Posterior cingulate gyrus (tissue), 11 donors: Measurements from ENCODE around the gene TCHH.
"Not testable (repeated sequence)": the region's sequence is repeated elsewhere in the genome, so short reads cannot be mapped to it uniquely, and the experiment has no call there.

Experiments used
- DNase-seq, 10 donors: peaks; one replicate each; pipeline versions ENCODE4 v3.0.0 to v3.0.0-alpha.2; 2020 to 2021; ENCODE audit warnings: mixed read lengths in 3 of 10
- intact Hi-C: fragments of 100-400 bp; cut with DNase I; formaldehyde crosslinking; loops from one replicate; pipeline ENCODE4 v1.15.1; 2023

Gene TCHH

GRCh38 chr1:152115344-152115743 lies at the start of gene TCHH:
TCHH (minus strand) TSS chr1:152115444; CDS start chr1:152114080, 1,364 bp downstream.
- no peak for DNase-seq
- intact Hi-C loops = no loop called here

GRCh38 chr1:152164517-152165136 lies 49.4 kb upstream of the TCHH start:
- no peak for DNase-seq
- intact Hi-C loops = no loop called here

- no peak for DNase-seq
- intact Hi-C loops = no loop called here
These were observed 47.7 kb upstream of the TCHH start for GRCh38 chr1:152162792-152163463.

- no peak for DNase-seq
- intact Hi-C loops = no loop called here
These were observed 45.3 kb upstream of the TCHH start for GRCh38 chr1:152160576-152160975.

GRCh38 chr1:152159144-152159543 lies 43.9 kb upstream of the TCHH start, which contains the start of gene RPTN:
RPTN (minus strand) TSS chr1:152159228; CDS start chr1:152157889, 1,339 bp downstream.
- intact Hi-C loops = no loop called here
- DNase-seq = no peak

- intact Hi-C loops = no loop called here
- no peak for DNase-seq
These were observed 38.8 kb upstream of the TCHH start for GRCh38 chr1:152153996-152154395.

GRCh38 chr1:152151646-152152045 lies 36.4 kb upstream of the TCHH start:
- intact Hi-C loops = no loop called here

GRCh38 chr1:152148981-152149380 lies 33.7 kb upstream of the TCHH start:
- intact Hi-C loops = no loop called here

More at GRCh38 chr1:152151646-152152045, 36.4 kb upstream of the TCHH start:
- no peak for DNase-seq

GRCh38 chr1:152148051-152148450 lies 32.8 kb upstream of the TCHH start:
- DNase-seq = no peak
- intact Hi-C loops = no loop called here

More at GRCh38 chr1:152148981-152149380, 33.7 kb upstream of the TCHH start:
- DNase-seq = no peak

- no peak for DNase-seq
- intact Hi-C loops = no loop called here
These were observed 30.5 kb upstream of the TCHH start for GRCh38 chr1:152145769-152146168.

- intact Hi-C loops, DNase-seq: not testable (repeated sequence)
These were observed 29.5 kb upstream of the TCHH start for GRCh38 chr1:152144674-152145183.

GRCh38 chr1:152143150-152143887 lies 28.1 kb upstream of the TCHH start:
- DNase-seq = no peak
- intact Hi-C loops = no loop called here

- intact Hi-C loops = loop anchor here (1.0 kb wide), 1 partner anchor 43 kb away; no protein-coding TSS in a partner anchor
- peak in 4 of 10 donors; percentile 32 to 54 (median 50) for DNase-seq
These were observed 26.8 kb upstream of the TCHH start for GRCh38 chr1:152141971-152142584.

GRCh38 chr1:152137215-152137614 lies 22.0 kb upstream of the TCHH start:
- no peak for DNase-seq
- intact Hi-C loops = no loop called here

GRCh38 chr1:152130186-152130585 lies 14.9 kb upstream of the TCHH start:
- intact Hi-C loops = no loop called here
- no peak for DNase-seq

- no peak for DNase-seq
- intact Hi-C loops = no loop called here
These were observed 12.4 kb upstream of the TCHH start for GRCh38 chr1:152127673-152128072.

GRCh38 chr1:152125834-152126443 lies 10.7 kb upstream of the TCHH start:
- DNase-seq = no peak
- intact Hi-C loops = no loop called here

GRCh38 chr1:152118915-152119314 lies 3.7 kb upstream of the TCHH start:
- no peak for DNase-seq
- intact Hi-C loops = no loop called here

GRCh38 chr1:152112885-152113432 lies 2.3 kb downstream of the TCHH start:
- no peak for DNase-seq
- intact Hi-C loops = no loop called here
